Measurements from ENCODE around the gene ZNF774. TPM values are rescaled to one million over a fixed set of nuclear protein-coding genes. Genes with fewer than 3 reads are reported as not detected.
A peak's percentile ranks its signal among the peaks of the same experiment; 100 is the strongest.

Gene ZNF774
- total RNA-seq, 1 donor from 2014 or later = 3.3 TPM

DNA sequence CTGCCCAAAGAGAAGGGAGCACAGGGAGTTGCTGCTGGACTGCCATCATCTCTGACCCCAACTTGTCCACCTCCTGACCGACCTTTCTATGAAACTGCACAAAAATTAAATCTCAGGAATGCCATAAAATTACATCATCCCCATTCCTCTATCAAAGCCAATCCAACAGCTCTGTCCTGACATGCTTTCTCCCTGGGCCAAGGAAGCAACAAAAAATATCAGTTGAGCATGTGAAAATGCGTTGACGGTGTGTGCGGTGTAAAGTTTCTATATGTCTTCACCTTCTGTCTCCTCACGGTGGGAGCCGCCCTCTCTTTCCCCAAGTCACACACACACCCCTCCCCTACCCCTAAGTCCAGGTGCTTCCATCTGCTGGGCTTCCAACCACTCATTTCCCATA is 3.6 kb upstream of the ZNF774 start:
- Histone ChIP-seq H3K27ac (ENCODE audit: low read depth, low read length) (no peak overlapping the region), H3K79me2 (ENCODE audit: insufficient read depth, low read length) (no peaks in the 10 kb centered on the region), H3K9me3 (ENCODE audit: insufficient read depth, low read depth, low read length) (no peaks in the 10 kb centered on the region), H3K4me1 (ENCODE audit: insufficient read depth, low read length) (peaks cover 8% of the 10 kb centered on the region), H2AFZ (ENCODE audit: low read depth, low read length) (no peak overlapping the region), H3K27me3 (ENCODE audit: insufficient read depth, low read length) (no peaks in the 10 kb centered on the region), H3K36me3 (ENCODE audit: insufficient read depth, low read length) (no peaks in the 10 kb centered on the region), H3K4me3 (ENCODE audit: insufficient read depth, low read depth, low read length) (no peak overlapping the region), H3K4me2 (ENCODE audit: low read length) (no peak overlapping the region), H4K20me1 (ENCODE audit: insufficient read depth, low read length) (no peaks in the 10 kb centered on the region), H3K9ac (ENCODE audit: low read length) (no peak overlapping the region)
- TF ChIP-seq, protein P1, sequence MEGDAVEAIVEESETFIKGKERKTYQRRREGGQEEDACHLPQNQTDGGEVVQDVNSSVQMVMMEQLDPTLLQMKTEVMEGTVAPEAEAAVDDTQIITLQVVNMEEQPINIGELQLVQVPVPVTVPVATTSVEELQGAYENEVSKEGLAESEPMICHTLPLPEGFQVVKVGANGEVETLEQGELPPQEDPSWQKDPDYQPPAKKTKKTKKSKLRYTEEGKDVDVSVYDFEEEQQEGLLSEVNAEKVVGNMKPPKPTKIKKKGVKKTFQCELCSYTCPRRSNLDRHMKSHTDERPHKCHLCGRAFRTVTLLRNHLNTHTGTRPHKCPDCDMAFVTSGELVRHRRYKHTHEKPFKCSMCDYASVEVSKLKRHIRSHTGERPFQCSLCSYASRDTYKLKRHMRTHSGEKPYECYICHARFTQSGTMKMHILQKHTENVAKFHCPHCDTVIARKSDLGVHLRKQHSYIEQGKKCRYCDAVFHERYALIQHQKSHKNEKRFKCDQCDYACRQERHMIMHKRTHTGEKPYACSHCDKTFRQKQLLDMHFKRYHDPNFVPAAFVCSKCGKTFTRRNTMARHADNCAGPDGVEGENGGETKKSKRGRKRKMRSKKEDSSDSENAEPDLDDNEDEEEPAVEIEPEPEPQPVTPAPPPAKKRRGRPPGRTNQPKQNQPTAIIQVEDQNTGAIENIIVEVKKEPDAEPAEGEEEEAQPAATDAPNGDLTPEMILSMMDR (IDR thresholded peaks at IDR 0.05; ENCODE audit: insufficient read depth, low read depth, low read length) = no peak
- no peak for TF ChIP-seq EZH2 (IDR thresholded peaks at IDR 0.05; ENCODE audit: insufficient read depth, low read length)
- Mint-ChIP-seq H3K27ac (ENCODE audit: unreplicated experiment) (peak overlapping the region; percentile 41), H3K9me3 (ENCODE audit: unreplicated experiment) (no peaks in the 10 kb centered on the region), H3K4me3 (ENCODE audit: unreplicated experiment) (no peak overlapping the region), H3K4me1 (ENCODE audit: low read depth, unreplicated experiment) (peaks cover 8% of the 10 kb centered on the region), H3K27me3 (ENCODE audit: low read depth, unreplicated experiment) (peaks cover 4% of the 10 kb centered on the region), H3K36me3 (ENCODE audit: low read depth, unreplicated experiment) (peaks cover 2% of the 10 kb centered on the region)
- FAIRE-seq (no peak), DNase-seq (ENCODE audit: low read depth) (no peak)

DNA sequence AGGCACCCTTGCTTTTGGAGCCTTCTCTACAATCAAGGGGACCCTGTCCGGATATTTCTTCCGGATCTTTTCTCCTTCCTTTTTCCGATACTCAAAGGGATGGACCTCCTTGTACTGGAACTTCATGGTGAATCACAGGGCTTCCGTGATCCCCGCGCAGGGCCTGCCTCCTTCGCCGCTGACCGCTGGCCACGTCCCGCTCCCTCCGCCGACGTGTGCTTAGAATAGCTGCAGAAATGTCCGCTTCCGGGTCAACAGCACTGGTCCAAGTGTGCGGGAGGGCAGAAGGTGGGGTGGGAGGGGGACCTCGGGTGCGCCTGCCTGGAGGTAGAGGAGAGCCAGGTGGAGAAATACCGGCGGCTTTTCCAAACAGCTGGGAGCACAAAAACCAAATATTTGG is 3.0 kb upstream of the ZNF774 start:
- DNase-seq (ENCODE audit: low read depth) (no peak), FAIRE-seq (no peak)
- Mint-ChIP-seq H3K27me3 (ENCODE audit: low read depth, unreplicated experiment) (peaks cover 4% of the 10 kb centered on the region), H3K4me3 (ENCODE audit: unreplicated experiment) (no peak overlapping the region), H3K9me3 (ENCODE audit: unreplicated experiment) (no peaks in the 10 kb centered on the region), H3K4me1 (ENCODE audit: low read depth, unreplicated experiment) (peaks cover 8% of the 10 kb centered on the region), H3K36me3 (ENCODE audit: low read depth, unreplicated experiment) (peaks cover 2% of the 10 kb centered on the region), H3K27ac (ENCODE audit: unreplicated experiment) (no peak overlapping the region)
- no peak for TF ChIP-seq EZH2 (IDR thresholded peaks at IDR 0.05; ENCODE audit: insufficient read depth, low read length)
- TF ChIP-seq, protein P1 (IDR thresholded peaks at IDR 0.05; ENCODE audit: insufficient read depth, low read depth, low read length) = no peak
- H3K9me3 ChIP-seq (ENCODE audit: insufficient read depth, low read depth, low read length) = no peaks in the 10 kb centered on the region
- peaks cover 5% of the 10 kb centered on the region for H3K4me1 ChIP-seq (ENCODE audit: insufficient read depth, low read length)
- H2AFZ ChIP-seq (ENCODE audit: low read depth, low read length) = no peak overlapping the region
- no peaks in the 10 kb centered on the region for H3K36me3 ChIP-seq (ENCODE audit: insufficient read depth, low read length)
- H3K27me3 ChIP-seq (ENCODE audit: insufficient read depth, low read length) = no peaks in the 10 kb centered on the region
- no peaks in the 10 kb centered on the region for H4K20me1 ChIP-seq (ENCODE audit: insufficient read depth, low read length)
- H3K4me2 ChIP-seq (ENCODE audit: low read length) = no peak overlapping the region
- H3K79me2 ChIP-seq (ENCODE audit: insufficient read depth, low read length) = no peaks in the 10 kb centered on the region
- H3K4me3 ChIP-seq (ENCODE audit: insufficient read depth, low read depth, low read length) = no peak overlapping the region
- H3K27ac ChIP-seq (ENCODE audit: low read depth, low read length) = no peak overlapping the region
- H3K9ac ChIP-seq (ENCODE audit: low read length) = no peak overlapping the region

DNA sequence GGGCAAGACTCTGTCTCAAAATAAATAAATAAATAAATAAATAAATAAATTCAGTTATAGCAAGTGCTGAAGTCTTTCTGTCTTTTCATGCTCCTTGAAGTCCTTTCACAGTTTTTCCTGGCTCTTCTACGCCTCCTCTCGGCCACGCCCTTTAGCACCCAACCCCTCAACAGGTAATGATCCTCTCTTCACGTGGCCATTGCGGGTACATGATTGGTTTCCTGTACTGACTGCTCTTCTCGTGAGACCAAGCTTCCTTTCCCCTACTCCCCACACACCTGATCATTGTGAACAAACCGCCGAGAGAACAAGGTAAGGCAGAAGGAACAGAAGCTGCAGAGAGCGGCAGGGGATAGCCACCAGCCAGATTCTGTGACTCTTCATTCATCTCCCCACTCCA is 2.3 kb upstream of the ZNF774 start:
- Mint-ChIP-seq H3K4me1 (ENCODE audit: low read depth, unreplicated experiment) (peaks cover 8% of the 10 kb centered on the region), H3K27ac (ENCODE audit: unreplicated experiment) (no peak overlapping the region), H3K9me3 (ENCODE audit: unreplicated experiment) (no peaks in the 10 kb centered on the region), H3K4me3 (ENCODE audit: unreplicated experiment) (no peak overlapping the region), H3K27me3 (ENCODE audit: low read depth, unreplicated experiment) (peaks cover 4% of the 10 kb centered on the region), H3K36me3 (ENCODE audit: low read depth, unreplicated experiment) (peaks cover 2% of the 10 kb centered on the region)
- Histone ChIP-seq H3K4me3 (ENCODE audit: insufficient read depth, low read depth, low read length) (no peak overlapping the region), H4K20me1 (ENCODE audit: insufficient read depth, low read length) (no peaks in the 10 kb centered on the region), H3K27ac (ENCODE audit: low read depth, low read length) (no peak overlapping the region), H3K27me3 (ENCODE audit: insufficient read depth, low read length) (no peaks in the 10 kb centered on the region), H3K4me1 (ENCODE audit: insufficient read depth, low read length) (peaks cover 5% of the 10 kb centered on the region), H3K79me2 (ENCODE audit: insufficient read depth, low read length) (no peaks in the 10 kb centered on the region), H3K4me2 (ENCODE audit: low read length) (no peak overlapping the region), H3K36me3 (ENCODE audit: insufficient read depth, low read length) (no peaks in the 10 kb centered on the region), H3K9ac (ENCODE audit: low read length) (no peak overlapping the region), H2AFZ (ENCODE audit: low read depth, low read length) (no peak overlapping the region), H3K9me3 (ENCODE audit: insufficient read depth, low read depth, low read length) (no peaks in the 10 kb centered on the region)
- FAIRE-seq = no peak
- TF ChIP-seq EZH2 (IDR thresholded peaks at IDR 0.05; ENCODE audit: insufficient read depth, low read length) = no peak
- TF ChIP-seq, protein P1 (IDR thresholded peaks at IDR 0.05; ENCODE audit: insufficient read depth, low read depth, low read length) = no peak
- DNase-seq (ENCODE audit: low read depth) = no peak

All from astrocyte (in vitro differentiated cells and primary cell).